GM12878 (cell line): ENCODE results near the gene GMDS.

ENCODE experiments used
- CTCF ChIP-seq, 3 experiments: IDR thresholded peaks in 2 of 3; conservative IDR thresholded peaks in 1 of 3; 2 replicates each; pipeline ENCODE4 v1.5.1; 2011; ENCODE audit warnings: low read depth in 3 of 3, low read length in 3 of 3, mild to moderate bottlenecking in 3 of 3, control low read depth in 2 of 3, moderate library complexity in 2 of 3, inconsistent platforms in 1 of 3, mixed read lengths in 1 of 3; ENCODE audit not compliant: control insufficient read depth in 2 of 3, insufficient read depth in 1 of 3; ENCODE audit errors: extremely low read depth in 1 of 3
- EP300 ChIP-seq, 2 experiments: fragments of 150-350 bp in 1 of 2; IDR thresholded peaks; 2 replicates each; pipeline ENCODE4 v1.6.1; 2011 to 2012; ENCODE audit warnings: low read depth in 2 of 2, low read length in 2 of 2, borderline replicate concordance in 1 of 2, improper control_type of control experiment in 1 of 2, inconsistent platforms in 1 of 2; ENCODE audit not compliant: control insufficient read depth in 1 of 2
- GABPA ChIP-seq: IDR thresholded peaks from 2 replicates; pipeline ENCODE4 v1.6.1; 2014; ENCODE audit warnings: antibody characterized with exemption, low read depth, mild to moderate bottlenecking, inconsistent platforms
- JUND ChIP-seq: IDR thresholded peaks from 2 replicates; pipeline ENCODE4 v1.6.1; 2012; ENCODE audit warnings: low read depth, mild to moderate bottlenecking, low read length, improper control_type of control experiment, moderate library complexity
- PAX5 ChIP-seq: IDR thresholded peaks from 2 replicates; pipeline ENCODE4 v1.6.1; 2011; ENCODE audit warnings: low read depth, low read length, borderline replicate concordance
- POLR2A ChIP-seq: IDR thresholded peaks from 2 replicates; pipeline ENCODE4 v1.6.1; 2011; ENCODE audit warnings: low read depth, mild to moderate bottlenecking, low read length
- ZBTB40 ChIP-seq: fragments of 450-650 bp; IDR thresholded peaks from 2 replicates; pipeline ENCODE4 v1.6.1; 2016; ENCODE audit warnings: mild to moderate bottlenecking, moderate library complexity, borderline replicate concordance

- no peak for TF ChIP-seq POLR2A
- TF ChIP-seq PAX5 = no peak
- no peak for TF ChIP-seq CTCF (IDR thresholded peaks at IDR 0.05 in 2 of 3, conservative IDR thresholded peaks at IDR 0.05 in 1 of 3; ENCODE audit: control insufficient read depth in 2 of 3, extremely low read depth in 1 of 3, insufficient read depth in 1 of 3, low read depth in 3 of 3, low read length in 3 of 3)
- TF ChIP-seq EP300 (IDR thresholded peaks at IDR 0.05; ENCODE audit: borderline replicate concordance in 1 of 2, control insufficient read depth in 1 of 2, low read depth in 2 of 2, low read length in 2 of 2) = no peak
- TF ChIP-seq JUND = no peak
- TF ChIP-seq ZBTB40 = no peak
- TF ChIP-seq GABPA = no peak
Measured at GRCh38 chr6:1747003-1747402, 498.4 kb downstream of the GMDS start.
